Measurements from ENCODE around the gene TEX52.

Gene TEX52

DNA sequence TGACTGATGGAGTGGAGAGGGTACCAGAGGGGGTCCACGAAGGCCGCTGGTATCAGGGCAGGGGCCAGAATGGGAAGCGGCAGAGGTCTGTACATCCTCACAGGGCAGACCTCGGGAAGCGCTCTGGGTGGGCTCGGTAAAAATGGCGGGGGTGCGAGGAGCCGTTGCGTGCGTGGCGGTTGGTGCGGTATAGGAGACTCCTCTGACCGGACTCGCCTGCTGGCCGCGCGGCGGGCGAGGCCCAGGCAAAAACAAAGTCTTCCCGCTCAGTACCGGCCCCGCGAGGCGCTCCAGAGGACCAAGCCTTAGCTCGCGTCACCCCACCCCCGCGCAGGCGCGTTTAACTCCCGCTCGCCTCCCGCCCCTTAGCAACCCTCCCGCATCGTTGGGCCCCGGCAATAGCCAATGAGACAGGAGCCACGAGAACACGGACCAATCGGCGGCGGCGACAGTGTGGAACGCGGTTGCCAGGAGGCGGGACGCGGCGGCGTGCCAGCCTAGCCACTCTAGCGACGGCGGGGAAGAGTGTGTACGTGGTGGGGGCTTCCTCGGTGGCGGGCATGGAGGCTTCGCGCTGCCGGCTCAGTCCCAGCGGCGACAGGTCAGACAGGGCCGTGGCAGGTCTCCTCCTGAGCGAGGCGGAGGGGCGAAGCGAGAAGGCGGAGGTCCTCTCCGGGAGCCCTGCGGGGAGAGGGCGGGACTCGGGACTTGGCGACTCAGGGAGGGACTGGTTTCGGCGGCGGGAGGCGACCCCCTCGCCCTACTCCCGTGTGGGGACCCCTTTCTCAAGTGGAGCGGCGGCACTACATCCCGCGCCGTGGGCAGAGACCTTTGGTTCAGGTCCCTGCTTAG is 33.8 kb upstream of the TEX52 start, which contains the start of gene TULP3:
Gene TULP3, plus strand, starts transcription at position 504 of the 852 bp plus-strand sequence. Its CDS starts 57 bp downstream, at position 561.
- TF ChIP-seq, protein P1, sequence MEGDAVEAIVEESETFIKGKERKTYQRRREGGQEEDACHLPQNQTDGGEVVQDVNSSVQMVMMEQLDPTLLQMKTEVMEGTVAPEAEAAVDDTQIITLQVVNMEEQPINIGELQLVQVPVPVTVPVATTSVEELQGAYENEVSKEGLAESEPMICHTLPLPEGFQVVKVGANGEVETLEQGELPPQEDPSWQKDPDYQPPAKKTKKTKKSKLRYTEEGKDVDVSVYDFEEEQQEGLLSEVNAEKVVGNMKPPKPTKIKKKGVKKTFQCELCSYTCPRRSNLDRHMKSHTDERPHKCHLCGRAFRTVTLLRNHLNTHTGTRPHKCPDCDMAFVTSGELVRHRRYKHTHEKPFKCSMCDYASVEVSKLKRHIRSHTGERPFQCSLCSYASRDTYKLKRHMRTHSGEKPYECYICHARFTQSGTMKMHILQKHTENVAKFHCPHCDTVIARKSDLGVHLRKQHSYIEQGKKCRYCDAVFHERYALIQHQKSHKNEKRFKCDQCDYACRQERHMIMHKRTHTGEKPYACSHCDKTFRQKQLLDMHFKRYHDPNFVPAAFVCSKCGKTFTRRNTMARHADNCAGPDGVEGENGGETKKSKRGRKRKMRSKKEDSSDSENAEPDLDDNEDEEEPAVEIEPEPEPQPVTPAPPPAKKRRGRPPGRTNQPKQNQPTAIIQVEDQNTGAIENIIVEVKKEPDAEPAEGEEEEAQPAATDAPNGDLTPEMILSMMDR (IDR thresholded peaks at IDR 0.05) = peak; percentile 52
- Histone ChIP-seq H3K4me3 (ENCODE audit: low read depth in 1 of 2, low read length in 1 of 2) (peak within 1 kb of the TSS; percentile 83 to 96), H3K27ac (peak within 1 kb of the TSS; percentile 41), H3K4me1 (ENCODE audit: control insufficient read depth in 1 of 2, insufficient read depth in 1 of 2, low read depth in 1 of 2, low read length in 1 of 2) (peaks cover 10 to 11% of the 10 kb centered on the region in 2 experiments), H3K9me3 (no peaks in the 10 kb centered on the region), H3K36me3 (peaks cover 14% of the 10 kb centered on the region), H3K27me3 (peaks cover 18% of the 10 kb centered on the region)

GRCh38 chr12:2890001-2890387 is 33.2 kb upstream of the TEX52 start:
- Histone ChIP-seq H3K4me3 (ENCODE audit: low read depth in 1 of 2, low read length in 1 of 2) (peak overlapping the region; percentile 83 to 96), H3K9me3 (no peaks in the 10 kb centered on the region), H3K36me3 (peaks cover 14% of the 10 kb centered on the region), H3K27ac (peak overlapping the region; percentile 13), H3K4me1 (ENCODE audit: control insufficient read depth in 1 of 2, insufficient read depth in 1 of 2, low read depth in 1 of 2, low read length in 1 of 2) (peaks cover 10 to 11% of the 10 kb centered on the region in 2 experiments), H3K27me3 (peaks cover 18% of the 10 kb centered on the region)
- TF ChIP-seq, protein P1 (IDR thresholded peaks at IDR 0.05) = no peak

- no peak overlapping the region for H3K4me3 ChIP-seq (ENCODE audit: low read depth in 1 of 2, low read length in 1 of 2)
- H3K27ac ChIP-seq = no peak overlapping the region
- H3K9me3 ChIP-seq = no peaks in the 10 kb centered on the region
- TF ChIP-seq, protein P1 (IDR thresholded peaks at IDR 0.05) = no peak
- peaks cover 14% of the 10 kb centered on the region for H3K36me3 ChIP-seq
- peaks cover 10 to 11% of the 10 kb centered on the region in 2 experiments for H3K4me1 ChIP-seq (ENCODE audit: control insufficient read depth in 1 of 2, insufficient read depth in 1 of 2, low read depth in 1 of 2, low read length in 1 of 2)
- peaks cover 11% of the 10 kb centered on the region for H3K27me3 ChIP-seq
Observed at GRCh38 chr12:2886768-2887450, 30.1 kb upstream of the TEX52 start.

- no peaks in the 10 kb centered on the region for H3K9me3 ChIP-seq
- H3K4me3 ChIP-seq (ENCODE audit: low read depth in 1 of 2, low read length in 1 of 2) = no peak overlapping the region
- H3K27ac ChIP-seq = peak overlapping the region; percentile 12
Observed at GRCh38 chr12:2884810-2885209, 28.0 kb upstream of the TEX52 start.

DNA sequence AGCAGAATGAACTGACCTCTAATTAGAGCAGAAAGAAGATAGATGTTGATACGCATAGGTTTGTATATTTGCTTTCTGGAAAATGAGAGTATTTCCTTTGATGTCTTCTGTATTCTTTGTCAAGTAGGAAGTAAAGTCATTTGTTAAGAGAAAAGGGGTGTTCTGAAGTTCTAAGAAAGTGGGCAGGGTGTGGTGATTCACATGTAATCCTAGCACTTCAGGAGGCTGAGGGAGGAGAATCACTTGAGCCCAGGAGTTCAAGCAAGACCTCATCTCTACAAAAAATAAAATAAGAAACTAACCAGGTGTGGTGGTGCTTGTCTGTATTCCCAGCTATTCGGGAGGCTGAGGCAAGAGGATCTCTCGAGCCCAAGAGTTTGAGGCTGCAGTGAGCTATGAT is 23.0 kb upstream of the TEX52 start:
- no peaks in the 10 kb centered on the region for H3K9me3 ChIP-seq
- no peak overlapping the region for H3K4me3 ChIP-seq (ENCODE audit: low read depth in 1 of 2, low read length in 1 of 2)
- H3K27me3 ChIP-seq = no peaks in the 10 kb centered on the region
- H3K36me3 ChIP-seq = no peaks in the 10 kb centered on the region
- no peak overlapping the region for H3K27ac ChIP-seq
- TF ChIP-seq, protein P1 (IDR thresholded peaks at IDR 0.05) = no peak
- peaks cover 29% of the 10 kb centered on the region in 2 experiments for H3K4me1 ChIP-seq (ENCODE audit: control insufficient read depth in 1 of 2, insufficient read depth in 1 of 2, low read depth in 1 of 2, low read length in 1 of 2)

More at GRCh38 chr12:2884810-2885209, 28.0 kb upstream of the TEX52 start:
- TF ChIP-seq, protein P1 (IDR thresholded peaks at IDR 0.05) = no peak
- Histone ChIP-seq H3K4me1 (ENCODE audit: control insufficient read depth in 1 of 2, insufficient read depth in 1 of 2, low read depth in 1 of 2, low read length in 1 of 2) (no peaks in the 10 kb centered on the region), H3K27me3 (no peaks in the 10 kb centered on the region), H3K36me3 (peaks cover 14% of the 10 kb centered on the region)

All from neutrophil (primary cell).